DND-41 (cell line): ENCODE data around the gene TPPP2.
"Not testable (repeated sequence)": the region's sequence is repeated elsewhere in the genome, so short reads cannot be mapped to it uniquely, and the experiment has no call there.

Experiments used
- ATAC-seq: fragments of 200-7000 bp; cut with Tn5 transposase; 3 replicates; pipeline ENCODE4 v1.9.1; 2021; ENCODE audit warnings: low read depth; ENCODE audit not compliant: insufficient read depth
- DNase-seq: peaks from one replicate; pipeline ENCODE4 v3.0.0-alpha.2; 2020
- H2AFZ ChIP-seq: 2 replicates; pipeline ENCODE4 v1.6.0; 2012; ENCODE audit warnings: low read depth, low read length
- H3K27ac ChIP-seq: 2 replicates; pipeline ENCODE4 v1.5.1; 2012; ENCODE audit warnings: low read length, inconsistent platforms
- H3K27me3 ChIP-seq: fragments of 200-600 bp; sonication (generic); 2 replicates; pipeline ENCODE4 v1.6.0; 2012; ENCODE audit warnings: low read length, mild to moderate bottlenecking, inconsistent platforms; ENCODE audit not compliant: insufficient read depth, poor library complexity
- H3K36me3 ChIP-seq: 2 replicates; pipeline ENCODE4 v1.5.1; 2012; ENCODE audit warnings: low read length, inconsistent platforms; ENCODE audit not compliant: insufficient read depth
- H3K4me1 ChIP-seq: 2 replicates; pipeline ENCODE4 v1.5.1; 2012; ENCODE audit warnings: mild to moderate bottlenecking, low read length; ENCODE audit not compliant: insufficient read depth
- H3K4me2 ChIP-seq: 2 replicates; pipeline ENCODE4 v1.6.0; 2012; ENCODE audit warnings: mild to moderate bottlenecking, moderate library complexity, low read length, inconsistent platforms; ENCODE audit not compliant: insufficient read depth
- H3K4me3 ChIP-seq, 2 experiments: fragments of 200-600 bp in 1 of 2; shearing (Covaris generic) in 1 of 2; 2 replicates each; pipeline ENCODE4 v1.5.1; 2012 to 2016; ENCODE audit warnings: inconsistent platforms in 2 of 2, low read length in 2 of 2, mild to moderate bottlenecking in 2 of 2, low read depth in 1 of 2, moderate library complexity in 1 of 2
- H3K79me2 ChIP-seq: 2 replicates; pipeline ENCODE4 v1.6.0; 2012; ENCODE audit warnings: low read length, inconsistent platforms; ENCODE audit not compliant: insufficient read depth
- H3K9ac ChIP-seq: 2 replicates; pipeline ENCODE4 v1.6.0; 2012; ENCODE audit warnings: low read depth, mild to moderate bottlenecking, inconsistent platforms, low read length, moderate library complexity
- H3K9me3 ChIP-seq: 2 replicates; pipeline ENCODE4 v1.5.1; 2012; ENCODE audit warnings: low read length, moderate library complexity, mild to moderate bottlenecking, inconsistent platforms; ENCODE audit not compliant: insufficient read depth, severe bottlenecking
- H4K20me1 ChIP-seq: 2 replicates; pipeline ENCODE4 v1.6.0; 2012; ENCODE audit warnings: low read length; ENCODE audit not compliant: insufficient read depth
- CTCF ChIP-seq: IDR thresholded peaks from 2 replicates; pipeline ENCODE4 v1.5.1; 2012; ENCODE audit warnings: borderline replicate concordance, low read length, moderate library complexity, mild to moderate bottlenecking; ENCODE audit not compliant: poor library complexity, severe bottlenecking; ENCODE audit errors: extremely low read depth
- EZH2 ChIP-seq: IDR thresholded peaks from 3 replicates; pipeline ENCODE4 v1.6.1; 2012; ENCODE audit warnings: borderline replicate concordance, low read depth, mild to moderate bottlenecking, moderate library complexity, low read length, inconsistent platforms; ENCODE audit not compliant: severe bottlenecking

The TPPP2 gene

GRCh38 chr14:21039585-21040369 is 9.8 kb downstream of the TPPP2 start:
- DNase-seq (peak; percentile 21), ATAC-seq (peak; percentile 76)
- no peaks in the 10 kb centered on the region for H3K36me3 ChIP-seq
- H3K9me3 ChIP-seq, result no peaks in the 10 kb centered on the region
- no peaks in the 10 kb centered on the region for H4K20me1 ChIP-seq
- no peak overlapping the region for H2AFZ ChIP-seq
- H3K4me2 ChIP-seq, result no peak overlapping the region
- H3K9ac ChIP-seq, result no peak overlapping the region
- H3K4me3 ChIP-seq, result no peak overlapping the region
- H3K79me2 ChIP-seq, result no peaks in the 10 kb centered on the region
- H3K27me3 ChIP-seq, result peaks cover 7% of the 10 kb centered on the region
- TF ChIP-seq CTCF, result peak; percentile 71
- no peak for TF ChIP-seq EZH2
- no peak overlapping the region for H3K27ac ChIP-seq
- 0 out of 2 replicates have a peak, but pooled peaks cover 6% of the 10 kb centered on the region for H3K4me1 ChIP-seq

GRCh38 chr14:21040370-21040925 is 10.4 kb downstream of the TPPP2 start:
- Histone ChIP-seq H3K27ac (no peak overlapping the region), H3K27me3 (peaks cover 6% of the 10 kb centered on the region), H3K4me3 (no peak overlapping the region), H4K20me1 (no peaks in the 10 kb centered on the region), H3K79me2 (no peaks in the 10 kb centered on the region), H3K4me1 (0 out of 2 replicates have a peak, but pooled peaks cover 6% of the 10 kb centered on the region), H3K9ac (no peak overlapping the region), H3K4me2 (no peak overlapping the region), H3K9me3 (no peaks in the 10 kb centered on the region), H3K36me3 (no peaks in the 10 kb centered on the region), H2AFZ (no peak overlapping the region)
- ATAC-seq (no peak), DNase-seq (no peak)
- TF ChIP-seq CTCF (no peak), EZH2 (no peak)

GRCh38 chr14:21040941-21041340 is 10.9 kb downstream of the TPPP2 start:
- H3K27me3 ChIP-seq, H3K4me2 ChIP-seq, H4K20me1 ChIP-seq, H3K9ac ChIP-seq, H3K27ac ChIP-seq, H3K4me1 ChIP-seq, DNase-seq, H2AFZ ChIP-seq, H3K4me3 ChIP-seq, ATAC-seq, H3K79me2 ChIP-seq, H3K9me3 ChIP-seq, H3K36me3 ChIP-seq: not testable (repeated sequence)

GRCh38 chr14:21041676-21042433 is 11.8 kb downstream of the TPPP2 start, which contains the start of gene RNASE7:
Gene RNASE7, plus strand, starts transcription at chr14:21042362. Its CDS starts 631 bp downstream, at chr14:21042993.
- no peak within 1 kb of the TSS for H3K4me2 ChIP-seq
- ATAC-seq, result no peak

More at GRCh38 chr14:21041676-21042433, 11.8 kb downstream of the TPPP2 start, which contains the start of gene RNASE7:
- Histone ChIP-seq H4K20me1 (no peaks in the 10 kb centered on the region), H2AFZ (no peak within 1 kb of the TSS), H3K9ac (no peak within 1 kb of the TSS), H3K4me3 (no peak within 1 kb of the TSS), H3K36me3 (no peaks in the 10 kb centered on the region), H3K27ac (no peak within 1 kb of the TSS), H3K27me3 (peaks cover 13% of the 10 kb centered on the region), H3K4me1 (0 out of 2 replicates have a peak, but pooled peaks cover 6% of the 10 kb centered on the region), H3K9me3 (no peaks in the 10 kb centered on the region), H3K79me2 (no peaks in the 10 kb centered on the region)
- TF ChIP-seq EZH2, result no peak
- DNase-seq, result no peak
